ENCODE data around the gene BGN.

BGN gene

GRCh38 chrX:153507484-153508178 lies 12.9 kb downstream of the BGN start:
- peak; percentile 79 to 84 for DNase-seq

GRCh38 chrX:153509592-153509991 lies 14.8 kb downstream of the BGN start:
- no peak for DNase-seq

- no peak for DNase-seq
Observed at GRCh38 chrX:153510383-153510782, 15.6 kb downstream of the BGN start.

GRCh38 chrX:153511784-153512500 lies 17.2 kb downstream of the BGN start:
- no peak for DNase-seq

GRCh38 chrX:153512501-153512893 lies 17.7 kb downstream of the BGN start:
- no peak for DNase-seq

- DNase-seq: no peak
Observed at GRCh38 chrX:153513265-153513664, 18.5 kb downstream of the BGN start.

GRCh38 chrX:153514259-153514658 lies 19.5 kb downstream of the BGN start:
- no peak for DNase-seq

GRCh38 chrX:153515435-153515834 lies 20.7 kb downstream of the BGN start:
- no peak for DNase-seq

GRCh38 chrX:153516073-153516472 lies 21.3 kb downstream of the BGN start:
- no peak for DNase-seq

- no peak for DNase-seq
Observed at GRCh38 chrX:153517423-153517822, 22.6 kb downstream of the BGN start, which contains the start of gene ATP2B3. ATP2B3 (plus strand) TSS chrX:153517642; CDS start chrX:153536248, 18,606 bp downstream.

- no peak for DNase-seq
Observed at GRCh38 chrX:153517946-153518834, 23.4 kb downstream of the BGN start.

GRCh38 chrX:153519569-153520286 lies 24.9 kb downstream of the BGN start:
- no peak for DNase-seq

- DNase-seq: no peak
Observed at GRCh38 chrX:153520287-153520917, 25.6 kb downstream of the BGN start.

GRCh38 chrX:153521034-153521433 lies 26.3 kb downstream of the BGN start:
- no peak for DNase-seq

- DNase-seq: no peak
Observed at GRCh38 chrX:153522259-153522658, 27.5 kb downstream of the BGN start.

- no peak for DNase-seq
Observed at GRCh38 chrX:153523269-153523668, 28.5 kb downstream of the BGN start.

- no peak for DNase-seq
Observed at GRCh38 chrX:153524234-153524633, 29.5 kb downstream of the BGN start.

GRCh38 chrX:153525451-153525850 lies 30.7 kb downstream of the BGN start:
- DNase-seq: no peak

GRCh38 chrX:153526042-153526441 lies 31.3 kb downstream of the BGN start:
- DNase-seq: no peak

- no peak for DNase-seq
Observed at GRCh38 chrX:153526801-153527200, 32.0 kb downstream of the BGN start.

GRCh38 chrX:153527208-153527607 lies 32.4 kb downstream of the BGN start:
- DNase-seq: no peak

- DNase-seq: no peak
Observed at GRCh38 chrX:153530411-153531129, 35.8 kb downstream of the BGN start.
